HepG2 (cell line): ENCODE data around the gene SOST. TPM values are rescaled to one million over a fixed set of nuclear protein-coding genes. Genes with fewer than 3 reads are reported as not detected.

Experiments used
- CAMTA2 ChIP-seq: sonication (generic); formaldehyde crosslinking; IDR thresholded peaks from 2 replicates; pipeline ENCODE4 v1.4.0; 2020; ENCODE audit warnings: mild to moderate bottlenecking, missing genetic modification reagents, borderline replicate concordance
- FLYWCH1 ChIP-seq: sonication (generic); formaldehyde crosslinking; IDR thresholded peaks from 2 replicates; pipeline ENCODE4 v1.8.1; 2023; ENCODE audit warnings: mild to moderate bottlenecking, missing genetic modification reagents
- HNF4A ChIP-seq: sonication (generic); formaldehyde crosslinking; IDR thresholded peaks from 2 replicates; pipeline ENCODE4 v1.4.0; 2020; ENCODE audit warnings: missing genetic modification reagents
- NFIC ChIP-seq: IDR thresholded peaks from 2 replicates; pipeline ENCODE4 v1.6.1; 2012; ENCODE audit warnings: mild to moderate bottlenecking, low read length, inconsistent platforms
- NRL ChIP-seq: sonication (generic); formaldehyde crosslinking; IDR thresholded peaks from 2 replicates; pipeline ENCODE4 v1.5.0; 2020; ENCODE audit warnings: missing genetic modification reagents, mild to moderate bottlenecking, moderate library complexity, borderline replicate concordance
- ONECUT2 ChIP-seq: sonication (generic); formaldehyde crosslinking; IDR thresholded peaks from 2 replicates; pipeline ENCODE4 v1.4.0; 2020; ENCODE audit warnings: missing genetic modification reagents
- PAWR ChIP-seq: sonication (generic); formaldehyde crosslinking; IDR thresholded peaks from 2 replicates; pipeline ENCODE4 v1.4.0; 2020; ENCODE audit warnings: missing genetic modification reagents, mild to moderate bottlenecking, borderline replicate concordance
- SAP130 ChIP-seq: IDR thresholded peaks from 2 replicates; pipeline ENCODE4 v1.6.1; 2016; ENCODE audit warnings: low read depth
- TP53 ChIP-seq: sonication (generic); formaldehyde crosslinking; conservative IDR thresholded peaks from 2 replicates; pipeline ENCODE4 v1.4.0; 2020; ENCODE audit warnings: missing genetic modification reagents
- TSC22D2 ChIP-seq: sonication (generic); formaldehyde crosslinking; IDR thresholded peaks from 2 replicates; pipeline ENCODE4 v1.5.1; 2020; ENCODE audit warnings: missing genetic modification reagents, mild to moderate bottlenecking, borderline replicate concordance
- ZBTB7B ChIP-seq: sonication (generic); formaldehyde crosslinking; IDR thresholded peaks from 2 replicates; pipeline ENCODE4 v1.4.0; 2020; ENCODE audit warnings: missing genetic modification reagents
- ZNF263 ChIP-seq: sonication (generic); formaldehyde crosslinking; IDR thresholded peaks from 2 replicates; pipeline ENCODE4 v1.4.0; 2020; ENCODE audit warnings: missing genetic modification reagents
- ZNF30 ChIP-seq: sonication (generic); formaldehyde crosslinking; IDR thresholded peaks from 2 replicates; pipeline ENCODE4 v1.5.0; 2020; ENCODE audit warnings: mild to moderate bottlenecking, missing genetic modification reagents
- ZNF432 ChIP-seq: sonication (generic); formaldehyde crosslinking; IDR thresholded peaks from 2 replicates; pipeline ENCODE4 v1.5.0; 2020; ENCODE audit warnings: missing genetic modification reagents, mild to moderate bottlenecking, borderline replicate concordance
- ZNF546 ChIP-seq: sonication (generic); formaldehyde crosslinking; conservative IDR thresholded peaks from 2 replicates; pipeline ENCODE4 v1.8.1; 2023; ENCODE audit warnings: mild to moderate bottlenecking, missing genetic modification reagents
- ZNF724P ChIP-seq: sonication (generic); formaldehyde crosslinking; IDR thresholded peaks from 2 replicates; pipeline ENCODE4 v1.8.0; 2022; ENCODE audit warnings: missing genetic modification reagents, borderline replicate concordance
- polyA plus RNA-seq, 8 experiments: library from polyadenylated mRNA; depleted of rRNA in 3 of 8; stranded (reverse) in 7 of 8; unstranded in 1 of 8; fragments of >200 nt; fragmentation: Illumina TruSeq in 4 of 8; extraction: Trizol in 4 of 8; gene quantifications; 2 replicates each; pipeline versions ENCODE4 v1.2.1 to v1.2.3, GENCODE V29; 2011 to 2016; ENCODE audit warnings: low read depth in 4 of 8, missing spikeins in 1 of 8, mixed read lengths in 1 of 8; ENCODE audit not compliant: insufficient read depth in 1 of 8
- total RNA-seq, 5 experiments: library from RNA; depleted of rRNA; stranded (reverse); fragments of >200 nt; fragmentation: Illumina TruSeq; extraction: Trizol; gene quantifications; 2 replicates each; pipeline ENCODE4 v1.2.3, GENCODE V29; 2016; ENCODE audit warnings: low read depth in 1 of 5
- TF ChIP-seq, protein P1 (sequence below): IDR thresholded peaks from 2 replicates; pipeline ENCODE4 v1.6.1; 2012; ENCODE audit warnings: inconsistent platforms
- TF ChIP-seq, protein P2 (sequence below): sonication (generic); formaldehyde crosslinking; IDR thresholded peaks from 2 replicates; pipeline ENCODE4 v1.4.0; 2020; ENCODE audit warnings: missing genetic modification reagents; ENCODE audit errors: not compliant biosample characterization
- TF ChIP-seq, protein P3 (sequence below): sonication (generic); formaldehyde crosslinking; IDR thresholded peaks from 2 replicates; pipeline ENCODE4 v1.5.0; 2020; ENCODE audit warnings: mild to moderate bottlenecking, missing genetic modification reagents, moderate library complexity
- TF ChIP-seq, protein P4 (sequence below): sonication (generic); formaldehyde crosslinking; IDR thresholded peaks from 2 replicates; pipeline ENCODE4 v1.4.0; 2020; ENCODE audit warnings: missing genetic modification reagents, borderline replicate concordance
- TF ChIP-seq, protein P5 (sequence below): sonication (generic); formaldehyde crosslinking; IDR thresholded peaks from 2 replicates; pipeline ENCODE4 v1.9.0; 2022; ENCODE audit warnings: missing genetic modification reagents, mild to moderate bottlenecking, borderline replicate concordance
- TF ChIP-seq, protein P6 (sequence below): sonication (generic); formaldehyde crosslinking; IDR thresholded peaks from 2 replicates; pipeline ENCODE4 v1.5.0; 2020; ENCODE audit warnings: mild to moderate bottlenecking, missing genetic modification reagents

SOST gene
- total and polyA plus RNA-seq, 2 of the 13 experiments (the other 11 are each of a cell fraction or from before 2014, with no cell fraction given): not detected

DNA sequence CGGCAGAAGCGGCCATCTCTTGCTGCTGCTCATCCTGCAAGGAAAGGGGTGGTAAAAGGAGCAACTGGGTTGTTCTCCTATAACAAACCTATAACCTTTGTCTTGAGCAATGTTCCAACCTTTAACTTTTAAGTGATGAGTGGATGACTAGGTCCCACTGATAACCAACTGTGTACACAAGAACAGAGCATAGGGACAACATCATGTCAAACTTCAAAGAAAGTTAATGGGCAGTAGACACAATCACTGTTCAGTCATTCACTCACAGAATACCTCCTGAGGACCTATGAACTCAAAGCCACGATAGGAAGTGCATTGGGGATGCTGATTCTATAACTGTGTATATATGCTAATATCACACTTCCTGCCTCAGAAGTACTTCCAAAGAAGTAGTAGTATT is 43.3 kb upstream of the SOST start (continued):
- TF ChIP-seq ZNF30 (CRISPR knock-in tag) (no peak), CAMTA2 (CRISPR knock-in tag) (no peak), HNF4A (CRISPR knock-in tag) (peak; percentile 81), ZNF263 (CRISPR knock-in tag) (no peak), NFIC (peak; percentile 87), NRL (CRISPR knock-in tag) (no peak), FLYWCH1 (CRISPR knock-in tag) (no peak), TSC22D2 (CRISPR knock-in tag) (no peak), ZNF432 (CRISPR knock-in tag) (no peak), ZNF724P (CRISPR knock-in tag) (no peak), PAWR (CRISPR knock-in tag) (no peak), ZNF546 (CRISPR knock-in tag) (no peak), SAP130 (CRISPR knock-in tag) (peak; percentile 71), TP53 (0 out of 2 replicates have a peak, but pooled peaks have one; percentile 17), ZBTB7B (CRISPR knock-in tag) (no peak; the same call in 1 of the 2 replicates), ONECUT2 (CRISPR knock-in tag) (no peak)
- TF ChIP-seq, protein P1, sequence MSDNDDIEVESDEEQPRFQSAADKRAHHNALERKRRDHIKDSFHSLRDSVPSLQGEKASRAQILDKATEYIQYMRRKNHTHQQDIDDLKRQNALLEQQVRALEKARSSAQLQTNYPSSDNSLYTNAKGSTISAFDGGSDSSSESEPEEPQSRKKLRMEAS: peak; percentile 63; the same call in 1 of the 2 replicates
- TF ChIP-seq, protein P2, sequence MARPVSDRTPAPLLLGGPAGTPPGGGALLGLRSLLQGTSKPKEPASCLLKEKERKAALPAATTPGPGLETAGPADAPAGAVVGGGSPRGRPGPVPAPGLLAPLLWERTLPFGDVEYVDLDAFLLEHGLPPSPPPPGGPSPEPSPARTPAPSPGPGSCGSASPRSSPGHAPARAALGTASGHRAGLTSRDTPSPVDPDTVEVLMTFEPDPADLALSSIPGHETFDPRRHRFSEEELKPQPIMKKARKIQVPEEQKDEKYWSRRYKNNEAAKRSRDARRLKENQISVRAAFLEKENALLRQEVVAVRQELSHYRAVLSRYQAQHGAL (CRISPR knock-in tag): no peak
- TF ChIP-seq, protein P3, sequence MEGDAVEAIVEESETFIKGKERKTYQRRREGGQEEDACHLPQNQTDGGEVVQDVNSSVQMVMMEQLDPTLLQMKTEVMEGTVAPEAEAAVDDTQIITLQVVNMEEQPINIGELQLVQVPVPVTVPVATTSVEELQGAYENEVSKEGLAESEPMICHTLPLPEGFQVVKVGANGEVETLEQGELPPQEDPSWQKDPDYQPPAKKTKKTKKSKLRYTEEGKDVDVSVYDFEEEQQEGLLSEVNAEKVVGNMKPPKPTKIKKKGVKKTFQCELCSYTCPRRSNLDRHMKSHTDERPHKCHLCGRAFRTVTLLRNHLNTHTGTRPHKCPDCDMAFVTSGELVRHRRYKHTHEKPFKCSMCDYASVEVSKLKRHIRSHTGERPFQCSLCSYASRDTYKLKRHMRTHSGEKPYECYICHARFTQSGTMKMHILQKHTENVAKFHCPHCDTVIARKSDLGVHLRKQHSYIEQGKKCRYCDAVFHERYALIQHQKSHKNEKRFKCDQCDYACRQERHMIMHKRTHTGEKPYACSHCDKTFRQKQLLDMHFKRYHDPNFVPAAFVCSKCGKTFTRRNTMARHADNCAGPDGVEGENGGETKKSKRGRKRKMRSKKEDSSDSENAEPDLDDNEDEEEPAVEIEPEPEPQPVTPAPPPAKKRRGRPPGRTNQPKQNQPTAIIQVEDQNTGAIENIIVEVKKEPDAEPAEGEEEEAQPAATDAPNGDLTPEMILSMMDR: no peak
- TF ChIP-seq, protein P4, sequence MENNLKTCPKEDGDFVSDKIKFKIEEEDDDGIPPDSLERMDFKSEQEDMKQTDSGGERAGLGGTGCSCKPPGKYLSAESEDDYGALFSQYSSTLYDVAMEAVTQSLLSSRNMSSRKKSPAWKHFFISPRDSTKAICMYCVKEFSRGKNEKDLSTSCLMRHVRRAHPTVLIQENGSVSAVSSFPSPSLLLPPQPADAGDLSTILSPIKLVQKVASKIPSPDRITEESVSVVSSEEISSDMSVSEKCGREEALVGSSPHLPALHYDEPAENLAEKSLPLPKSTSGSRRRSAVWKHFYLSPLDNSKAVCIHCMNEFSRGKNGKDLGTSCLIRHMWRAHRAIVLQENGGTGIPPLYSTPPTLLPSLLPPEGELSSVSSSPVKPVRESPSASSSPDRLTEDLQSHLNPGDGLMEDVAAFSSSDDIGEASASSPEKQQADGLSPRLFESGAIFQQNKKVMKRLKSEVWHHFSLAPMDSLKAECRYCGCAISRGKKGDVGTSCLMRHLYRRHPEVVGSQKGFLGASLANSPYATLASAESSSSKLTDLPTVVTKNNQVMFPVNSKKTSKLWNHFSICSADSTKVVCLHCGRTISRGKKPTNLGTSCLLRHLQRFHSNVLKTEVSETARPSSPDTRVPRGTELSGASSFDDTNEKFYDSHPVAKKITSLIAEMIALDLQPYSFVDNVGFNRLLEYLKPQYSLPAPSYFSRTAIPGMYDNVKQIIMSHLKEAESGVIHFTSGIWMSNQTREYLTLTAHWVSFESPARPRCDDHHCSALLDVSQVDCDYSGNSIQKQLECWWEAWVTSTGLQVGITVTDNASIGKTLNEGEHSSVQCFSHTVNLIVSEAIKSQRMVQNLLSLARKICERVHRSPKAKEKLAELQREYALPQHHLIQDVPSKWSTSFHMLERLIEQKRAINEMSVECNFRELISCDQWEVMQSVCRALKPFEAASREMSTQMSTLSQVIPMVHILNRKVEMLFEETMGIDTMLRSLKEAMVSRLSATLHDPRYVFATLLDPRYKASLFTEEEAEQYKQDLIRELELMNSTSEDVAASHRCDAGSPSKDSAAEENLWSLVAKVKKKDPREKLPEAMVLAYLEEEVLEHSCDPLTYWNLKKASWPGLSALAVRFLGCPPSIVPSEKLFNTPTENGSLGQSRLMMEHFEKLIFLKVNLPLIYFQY: no peak
- TF ChIP-seq, protein P5, sequence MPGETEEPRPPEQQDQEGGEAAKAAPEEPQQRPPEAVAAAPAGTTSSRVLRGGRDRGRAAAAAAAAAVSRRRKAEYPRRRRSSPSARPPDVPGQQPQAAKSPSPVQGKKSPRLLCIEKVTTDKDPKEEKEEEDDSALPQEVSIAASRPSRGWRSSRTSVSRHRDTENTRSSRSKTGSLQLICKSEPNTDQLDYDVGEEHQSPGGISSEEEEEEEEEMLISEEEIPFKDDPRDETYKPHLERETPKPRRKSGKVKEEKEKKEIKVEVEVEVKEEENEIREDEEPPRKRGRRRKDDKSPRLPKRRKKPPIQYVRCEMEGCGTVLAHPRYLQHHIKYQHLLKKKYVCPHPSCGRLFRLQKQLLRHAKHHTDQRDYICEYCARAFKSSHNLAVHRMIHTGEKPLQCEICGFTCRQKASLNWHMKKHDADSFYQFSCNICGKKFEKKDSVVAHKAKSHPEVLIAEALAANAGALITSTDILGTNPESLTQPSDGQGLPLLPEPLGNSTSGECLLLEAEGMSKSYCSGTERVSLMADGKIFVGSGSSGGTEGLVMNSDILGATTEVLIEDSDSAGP (CRISPR knock-in tag): no peak
- TF ChIP-seq, protein P6, sequence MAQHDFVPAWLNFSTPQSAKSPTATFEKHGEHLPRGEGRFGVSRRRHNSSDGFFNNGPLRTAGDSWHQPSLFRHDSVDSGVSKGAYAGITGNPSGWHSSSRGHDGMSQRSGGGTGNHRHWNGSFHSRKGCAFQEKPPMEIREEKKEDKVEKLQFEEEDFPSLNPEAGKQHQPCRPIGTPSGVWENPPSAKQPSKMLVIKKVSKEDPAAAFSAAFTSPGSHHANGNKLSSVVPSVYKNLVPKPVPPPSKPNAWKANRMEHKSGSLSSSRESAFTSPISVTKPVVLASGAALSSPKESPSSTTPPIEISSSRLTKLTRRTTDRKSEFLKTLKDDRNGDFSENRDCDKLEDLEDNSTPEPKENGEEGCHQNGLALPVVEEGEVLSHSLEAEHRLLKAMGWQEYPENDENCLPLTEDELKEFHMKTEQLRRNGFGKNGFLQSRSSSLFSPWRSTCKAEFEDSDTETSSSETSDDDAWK (CRISPR knock-in tag): no peak
